ENCODE measurements around the gene TFEB. TPM values are rescaled to one million over a fixed set of nuclear protein-coding genes. Genes with fewer than 3 reads are reported as not detected.

The TFEB gene
- total and polyA plus RNA-seq, 2 donors (not counting 1 experiment from before 2014, with no cell fraction given): 1.9 to 7.6 TPM

DNA sequence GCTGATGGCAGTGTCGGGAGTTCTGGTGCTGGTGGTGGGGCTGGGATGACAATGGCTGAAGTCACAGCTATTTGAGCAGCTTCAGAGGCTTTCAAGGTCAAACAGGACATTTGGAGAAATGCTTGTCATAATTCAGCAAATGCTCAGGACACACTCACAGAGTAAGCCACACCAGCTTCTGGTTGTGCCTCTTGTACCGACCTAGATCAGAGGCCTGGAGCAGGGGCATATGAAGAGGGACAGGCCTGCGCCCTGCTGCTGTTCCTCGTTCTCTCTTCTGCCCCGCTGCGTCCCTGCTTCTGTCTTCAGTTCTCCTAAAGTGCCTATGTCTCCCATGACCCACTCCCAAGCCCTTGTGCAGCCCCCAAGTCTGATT lies 12.7 kb upstream of the TFEB start:
- Histone ChIP-seq H3K4me1 (ENCODE audit: control insufficient read depth, extremely low read depth, insufficient read depth, low read length) (no peaks in the 10 kb centered on the region), H3K4me2 (ENCODE audit: extremely low read depth, insufficient read depth, low read length) (no peak overlapping the region), H3K9me3 (ENCODE audit: control insufficient read depth, insufficient read depth, low read depth, low read length) (no peaks in the 10 kb centered on the region), H2AFZ (ENCODE audit: low read length) (no peak overlapping the region), H3K9ac (ENCODE audit: insufficient read depth, low read length) (no peak overlapping the region), H3K4me3 (replicated peaks in 1 of 4; ENCODE audit: control extremely low read depth in 1 of 4, insufficient read depth in 1 of 4, low read depth in 3 of 4, low read length in 4 of 4) (no peak overlapping the region), H4K20me1 (ENCODE audit: control insufficient read depth, extremely low read depth, insufficient read depth, low read length) (no peaks in the 10 kb centered on the region), H3K36me3 (ENCODE audit: control insufficient read depth, insufficient read depth, low read length) (no peaks in the 10 kb centered on the region), H3K79me2 (ENCODE audit: control insufficient read depth, insufficient read depth, low read length) (no peaks in the 10 kb centered on the region), H3K27ac (ENCODE audit: insufficient read depth, low read length) (no peak overlapping the region), H3K27me3 (ENCODE audit: control insufficient read depth, insufficient read depth, low read length) (no peaks in the 10 kb centered on the region)
- TF ChIP-seq, protein P1, sequence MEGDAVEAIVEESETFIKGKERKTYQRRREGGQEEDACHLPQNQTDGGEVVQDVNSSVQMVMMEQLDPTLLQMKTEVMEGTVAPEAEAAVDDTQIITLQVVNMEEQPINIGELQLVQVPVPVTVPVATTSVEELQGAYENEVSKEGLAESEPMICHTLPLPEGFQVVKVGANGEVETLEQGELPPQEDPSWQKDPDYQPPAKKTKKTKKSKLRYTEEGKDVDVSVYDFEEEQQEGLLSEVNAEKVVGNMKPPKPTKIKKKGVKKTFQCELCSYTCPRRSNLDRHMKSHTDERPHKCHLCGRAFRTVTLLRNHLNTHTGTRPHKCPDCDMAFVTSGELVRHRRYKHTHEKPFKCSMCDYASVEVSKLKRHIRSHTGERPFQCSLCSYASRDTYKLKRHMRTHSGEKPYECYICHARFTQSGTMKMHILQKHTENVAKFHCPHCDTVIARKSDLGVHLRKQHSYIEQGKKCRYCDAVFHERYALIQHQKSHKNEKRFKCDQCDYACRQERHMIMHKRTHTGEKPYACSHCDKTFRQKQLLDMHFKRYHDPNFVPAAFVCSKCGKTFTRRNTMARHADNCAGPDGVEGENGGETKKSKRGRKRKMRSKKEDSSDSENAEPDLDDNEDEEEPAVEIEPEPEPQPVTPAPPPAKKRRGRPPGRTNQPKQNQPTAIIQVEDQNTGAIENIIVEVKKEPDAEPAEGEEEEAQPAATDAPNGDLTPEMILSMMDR (conservative IDR thresholded peaks at IDR 0.05 in 1 of 2, IDR thresholded peaks at IDR 0.05 in 1 of 2; ENCODE audit: low read depth in 1 of 2, low read length in 2 of 2): no peak
- TF ChIP-seq EZH2 (IDR thresholded peaks at IDR 0.05; ENCODE audit: low read length, missing control alignments): no peak
- DNase-seq (ENCODE audit: low read depth in 2 of 2): no peak

DNA sequence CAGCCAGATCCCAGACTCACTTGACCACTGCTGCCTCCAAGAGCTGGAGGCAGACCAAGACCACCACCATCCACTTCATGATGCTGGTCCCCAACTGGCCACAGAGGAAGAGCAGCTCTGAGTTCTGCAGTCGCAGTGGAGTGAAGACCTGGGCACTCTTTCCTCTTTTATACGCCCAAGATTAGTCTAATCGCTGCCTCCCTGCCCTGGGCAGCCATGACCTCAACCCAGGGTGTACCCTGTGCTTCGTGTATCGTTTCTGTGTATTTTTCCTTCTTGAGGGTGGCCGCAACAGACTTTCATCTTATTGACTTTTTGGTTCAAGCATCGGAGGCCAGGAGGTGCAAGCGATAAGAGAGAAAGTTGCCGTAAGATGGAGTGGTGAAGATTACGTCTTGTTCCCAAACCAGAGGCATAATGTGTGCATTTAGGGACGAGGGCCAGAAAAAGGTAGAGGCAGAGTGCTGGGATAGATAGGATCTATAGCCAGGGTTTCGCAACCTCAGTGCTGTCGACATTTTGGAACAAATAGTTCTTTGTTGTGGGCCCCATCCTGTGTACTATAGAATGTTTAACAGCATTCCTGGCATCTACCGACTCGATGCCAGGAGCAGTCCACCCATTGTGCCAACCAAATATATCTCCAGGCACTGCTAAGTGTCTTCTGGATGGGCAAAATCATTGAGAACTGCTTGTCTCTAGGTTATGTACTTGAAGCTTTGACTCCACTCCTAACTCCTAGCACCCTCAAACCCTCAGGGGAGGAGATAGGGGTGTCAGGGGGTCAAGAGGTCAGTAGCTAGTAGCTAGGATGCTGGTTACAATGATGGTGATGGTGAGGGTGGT lies 12.1 kb upstream of the TFEB start, which contains the start of gene PGC:
Gene PGC (minus strand): TSS at position 142 of the 846 bp plus-strand sequence. CDS start 63 bp downstream, at position 79.
- Histone ChIP-seq H4K20me1 (ENCODE audit: control insufficient read depth, extremely low read depth, insufficient read depth, low read length) (no peaks in the 10 kb centered on the region), H3K4me1 (ENCODE audit: control insufficient read depth, extremely low read depth, insufficient read depth, low read length) (no peaks in the 10 kb centered on the region), H3K27ac (ENCODE audit: insufficient read depth, low read length) (no peak within 1 kb of the TSS)

DNA sequence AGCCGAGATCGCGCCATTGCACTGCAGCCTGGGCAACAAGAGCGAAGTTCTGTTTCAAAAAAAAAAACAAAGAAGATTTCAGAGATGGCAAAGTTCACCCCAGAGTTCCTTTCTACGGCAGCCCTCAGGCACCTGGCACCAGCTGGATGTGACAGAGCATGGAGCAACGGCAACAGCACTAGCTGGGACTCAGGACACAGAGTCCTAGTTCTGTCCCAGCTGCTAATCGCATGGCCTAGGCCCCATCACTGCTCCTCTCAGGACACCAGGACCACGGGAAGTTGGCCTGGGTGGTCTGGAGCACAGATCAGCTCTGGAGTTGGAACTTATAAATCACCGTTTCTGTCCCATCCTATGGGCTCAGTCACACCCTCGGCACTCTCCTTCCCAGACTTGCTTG lies 10.7 kb upstream of the TFEB start:
- no peak overlapping the region for H3K4me2 ChIP-seq (ENCODE audit: extremely low read depth, insufficient read depth, low read length)
- no peaks in the 10 kb centered on the region for H3K9me3 ChIP-seq (ENCODE audit: control insufficient read depth, insufficient read depth, low read depth, low read length)
- DNase-seq (ENCODE audit: low read depth in 2 of 2): no peak
- H3K27me3 ChIP-seq (ENCODE audit: control insufficient read depth, insufficient read depth, low read length): no peaks in the 10 kb centered on the region
- H4K20me1 ChIP-seq (ENCODE audit: control insufficient read depth, extremely low read depth, insufficient read depth, low read length): no peaks in the 10 kb centered on the region
- no peak overlapping the region for H3K27ac ChIP-seq (ENCODE audit: insufficient read depth, low read length)
- H3K79me2 ChIP-seq (ENCODE audit: control insufficient read depth, insufficient read depth, low read length): no peaks in the 10 kb centered on the region
- H2AFZ ChIP-seq (ENCODE audit: low read length): no peak overlapping the region
- no peak overlapping the region for H3K4me3 ChIP-seq (replicated peaks in 1 of 4; ENCODE audit: control extremely low read depth in 1 of 4, insufficient read depth in 1 of 4, low read depth in 3 of 4, low read length in 4 of 4)
- TF ChIP-seq, protein P1 (conservative IDR thresholded peaks at IDR 0.05 in 1 of 2, IDR thresholded peaks at IDR 0.05 in 1 of 2; ENCODE audit: low read depth in 1 of 2, low read length in 2 of 2): no peak
- no peak for TF ChIP-seq EZH2 (IDR thresholded peaks at IDR 0.05; ENCODE audit: low read length, missing control alignments)
- H3K4me1 ChIP-seq (ENCODE audit: control insufficient read depth, extremely low read depth, insufficient read depth, low read length): no peaks in the 10 kb centered on the region
- H3K9ac ChIP-seq (ENCODE audit: insufficient read depth, low read length): no peak overlapping the region
- H3K36me3 ChIP-seq (ENCODE audit: control insufficient read depth, insufficient read depth, low read length): no peaks in the 10 kb centered on the region

More for the DNA sequence above, 12.1 kb upstream of the TFEB start, which contains the start of gene PGC:
- Histone ChIP-seq H3K9ac (ENCODE audit: insufficient read depth, low read length) (no peak within 1 kb of the TSS), H3K4me3 (replicated peaks in 1 of 4; ENCODE audit: control extremely low read depth in 1 of 4, insufficient read depth in 1 of 4, low read depth in 3 of 4, low read length in 4 of 4) (no peak within 1 kb of the TSS), H2AFZ (ENCODE audit: low read length) (no peak within 1 kb of the TSS), H3K27me3 (ENCODE audit: control insufficient read depth, insufficient read depth, low read length) (no peaks in the 10 kb centered on the region), H3K4me2 (ENCODE audit: extremely low read depth, insufficient read depth, low read length) (no peak within 1 kb of the TSS), H3K36me3 (ENCODE audit: control insufficient read depth, insufficient read depth, low read length) (no peaks in the 10 kb centered on the region), H3K9me3 (ENCODE audit: control insufficient read depth, insufficient read depth, low read depth, low read length) (no peaks in the 10 kb centered on the region), H3K79me2 (ENCODE audit: control insufficient read depth, insufficient read depth, low read length) (no peaks in the 10 kb centered on the region)
- DNase-seq (ENCODE audit: low read depth in 2 of 2): no peak
- TF ChIP-seq, protein P1 (conservative IDR thresholded peaks at IDR 0.05 in 1 of 2, IDR thresholded peaks at IDR 0.05 in 1 of 2; ENCODE audit: low read depth in 1 of 2, low read length in 2 of 2): no peak
- no peak for TF ChIP-seq EZH2 (IDR thresholded peaks at IDR 0.05; ENCODE audit: low read length, missing control alignments)
